Liver (tissue), 9 donors: ENCODE measurements around the gene HNRNPCL1. TPM values are rescaled to one million over a fixed set of nuclear protein-coding genes. Genes with fewer than 3 reads are reported as not detected.

ENCODE experiments used
- DNase-seq: peaks from one replicate; pipeline ENCODE4 v3.0.0-alpha.2; 2017; ENCODE audit warnings: low spot score
- H3K27ac ChIP-seq, 2 donors: one replicate each; pipeline ENCODE4 v1.7.0; 2013; ENCODE audit warnings: inconsistent platforms in 2 of 2, low read length in 2 of 2, control low read depth in 1 of 2, low read depth in 1 of 2, mild to moderate bottlenecking in 1 of 2
- H3K27me3 ChIP-seq, 4 donors: one replicate each; pipeline versions ENCODE4 v1.6.1 to v1.7.0; 2013; ENCODE audit warnings: low read length in 3 of 4, inconsistent platforms in 1 of 4, mild to moderate bottlenecking in 1 of 4, moderate library complexity in 1 of 4; ENCODE audit not compliant: control insufficient read depth in 4 of 4, insufficient read depth in 4 of 4
- H3K36me3 ChIP-seq, 4 donors: one replicate each; pipeline versions ENCODE4 v1.6.1 to v1.7.0; 2013; ENCODE audit warnings: low read length in 3 of 4, mild to moderate bottlenecking in 3 of 4, low read depth in 1 of 4, moderate library complexity in 1 of 4; ENCODE audit not compliant: control insufficient read depth in 4 of 4, insufficient read depth in 3 of 4
- H3K4me1 ChIP-seq, 4 donors: one replicate each; pipeline versions ENCODE4 v1.6.1 to v1.7.0; 2013; ENCODE audit warnings: low read length in 3 of 4, mild to moderate bottlenecking in 3 of 4, moderate library complexity in 1 of 4; ENCODE audit not compliant: control insufficient read depth in 4 of 4, insufficient read depth in 4 of 4
- H3K4me3 ChIP-seq, 3 donors: one replicate each; pipeline versions ENCODE4 v1.6.1 to v1.7.0; 2013; ENCODE audit warnings: low read length in 3 of 3, control low read depth in 1 of 3, low read depth in 1 of 3, mild to moderate bottlenecking in 1 of 3
- H3K9ac ChIP-seq, 2 donors: one replicate each; pipeline ENCODE4 v1.7.0; 2013; ENCODE audit warnings: low read length in 2 of 2, mild to moderate bottlenecking in 2 of 2, moderate library complexity in 2 of 2, control low read depth in 1 of 2, low read depth in 1 of 2
- H3K9me3 ChIP-seq, 4 donors: one replicate each; pipeline versions ENCODE4 v1.6.1 to v1.7.0; 2013; ENCODE audit warnings: low read length in 3 of 4; ENCODE audit not compliant: control insufficient read depth in 4 of 4
- ATF3 ChIP-seq: IDR thresholded peaks from 2 replicates; pipeline ENCODE4 v1.6.1; 2016; ENCODE audit warnings: antibody characterized with exemption
- EGR1 ChIP-seq, 2 donors: IDR thresholded peaks; 2 replicates each; pipeline ENCODE4 v1.6.1; 2016 to 2018; ENCODE audit warnings: antibody characterized with exemption in 2 of 2, low read depth in 2 of 2
- FOXA1 ChIP-seq: IDR thresholded peaks from 2 replicates; pipeline ENCODE4 v1.6.1; 2016; ENCODE audit warnings: antibody characterized with exemption
- GABPA ChIP-seq, 2 donors: IDR thresholded peaks in 1 of 2; conservative IDR thresholded peaks in 1 of 2; 2 replicates each; pipeline ENCODE4 v1.6.1; 2016; ENCODE audit warnings: antibody characterized with exemption in 2 of 2, mild to moderate bottlenecking in 1 of 2, moderate library complexity in 1 of 2
- HNF4A ChIP-seq, 2 donors: conservative IDR thresholded peaks; 2 replicates each; pipeline ENCODE4 v1.6.1; 2016; ENCODE audit warnings: antibody characterized with exemption in 2 of 2, mild to moderate bottlenecking in 2 of 2
- HNF4G ChIP-seq: IDR thresholded peaks from 2 replicates; pipeline ENCODE4 v1.6.1; 2016; ENCODE audit warnings: antibody characterized with exemption
- JUND ChIP-seq, 2 donors: IDR thresholded peaks; 2 replicates each; pipeline ENCODE4 v1.6.1; 2016; ENCODE audit warnings: antibody characterized with exemption in 2 of 2
- NR2F2 ChIP-seq: IDR thresholded peaks from 2 replicates; pipeline ENCODE4 v1.6.1; 2016; ENCODE audit warnings: antibody characterized with exemption
- RAD21 ChIP-seq, 2 donors: IDR thresholded peaks; 2 replicates each; pipeline ENCODE4 v1.6.1; 2016; ENCODE audit warnings: antibody characterized with exemption in 2 of 2, mild to moderate bottlenecking in 2 of 2
- REST ChIP-seq: IDR thresholded peaks from 2 replicates; pipeline ENCODE4 v1.6.1; 2016; ENCODE audit warnings: antibody characterized with exemption, mild to moderate bottlenecking
- TAF1 ChIP-seq: conservative IDR thresholded peaks from 2 replicates; pipeline ENCODE4 v1.6.1; 2016; ENCODE audit warnings: antibody characterized with exemption, mild to moderate bottlenecking
- YY1 ChIP-seq: IDR thresholded peaks from 2 replicates; pipeline ENCODE4 v1.6.1; 2016; ENCODE audit warnings: antibody characterized with exemption, mild to moderate bottlenecking
- WGBS: extraction: QIAGEN DNeasy Blood & Tissue Kit; methylation state at CpG from one replicate; pipeline ENCODE4 v1.1.7; 2013; 5-methylcytosine and 5-hydroxymethylcytosine counted together
- polyA plus RNA-seq, 2 donors: library from polyadenylated mRNA; stranded (reverse) in 1 of 2; unstranded in 1 of 2; fragments of 200-250 nt in 1 of 2; fragments of >200 nt in 1 of 2; fragmentation: Nextera tagmentation in 1 of 2; extraction: Ambion mirVana in 1 of 2; gene quantifications; one replicate each; pipeline versions ENCODE4 v1.2.1 to v1.2.3, GENCODE V29; 2013 to 2015
- total RNA-seq, 2 donors: library from RNA; depleted of rRNA; stranded (reverse); fragments of >200 nt; gene quantifications; one replicate each; pipeline ENCODE4 v1.2.3, GENCODE V29; 2014
- TF ChIP-seq, protein P1 (sequence below): fragments of 150-350 bp; IDR thresholded peaks from 2 replicates; pipeline ENCODE4 v1.5.1; 2017; ENCODE audit warnings: improper control_type of control experiment, low read depth, low read length; ENCODE audit not compliant: missing input control
- TF ChIP-seq, protein P2 (sequence below): IDR thresholded peaks from 2 replicates; pipeline ENCODE4 v1.6.1; 2016; ENCODE audit warnings: antibody characterized with exemption
- TF ChIP-seq, protein P3 (sequence below): IDR thresholded peaks from 2 replicates; pipeline ENCODE4 v1.6.1; 2016; ENCODE audit warnings: antibody characterized with exemption
- donor health status: healthy.
- donor health status: healthy.
- donor health status: healthy.
- donor health status: healthy.
- donor health status: healthy.

Gene HNRNPCL1
- total and polyA plus RNA-seq, 4 donors = not detected

DNA sequence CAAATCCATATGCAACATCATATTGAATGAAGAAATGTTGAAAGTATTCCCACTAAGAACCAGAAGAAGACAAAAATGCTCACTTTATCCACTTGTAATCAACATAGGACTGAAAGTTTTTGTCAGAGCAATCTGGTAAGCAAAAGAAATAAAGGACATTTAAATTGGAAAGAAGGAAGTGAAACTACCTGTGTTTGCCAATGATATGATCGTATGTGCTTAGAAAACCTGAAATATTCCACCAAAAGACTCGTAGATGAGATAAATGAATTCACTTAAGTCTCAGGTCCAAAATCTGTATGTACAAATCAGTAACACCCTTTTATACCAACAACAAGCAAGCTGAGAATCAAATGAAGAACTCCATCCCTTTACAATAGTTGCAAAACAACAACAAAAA is 48.8 kb downstream of the HNRNPCL1 start:
- no peak for DNase-seq
- H3K4me1 ChIP-seq = no peaks in the 10 kb centered on the region
- no peak overlapping the region for H3K4me3 ChIP-seq
- WGBS = 57% methylated on average over 2 of the region's 2 CpGs
- no peaks in the 10 kb centered on the region for H3K27me3 ChIP-seq
- no peaks in the 10 kb centered on the region for H3K9me3 ChIP-seq
- H3K27ac ChIP-seq = no peak overlapping the region
- TF ChIP-seq, protein P1, sequence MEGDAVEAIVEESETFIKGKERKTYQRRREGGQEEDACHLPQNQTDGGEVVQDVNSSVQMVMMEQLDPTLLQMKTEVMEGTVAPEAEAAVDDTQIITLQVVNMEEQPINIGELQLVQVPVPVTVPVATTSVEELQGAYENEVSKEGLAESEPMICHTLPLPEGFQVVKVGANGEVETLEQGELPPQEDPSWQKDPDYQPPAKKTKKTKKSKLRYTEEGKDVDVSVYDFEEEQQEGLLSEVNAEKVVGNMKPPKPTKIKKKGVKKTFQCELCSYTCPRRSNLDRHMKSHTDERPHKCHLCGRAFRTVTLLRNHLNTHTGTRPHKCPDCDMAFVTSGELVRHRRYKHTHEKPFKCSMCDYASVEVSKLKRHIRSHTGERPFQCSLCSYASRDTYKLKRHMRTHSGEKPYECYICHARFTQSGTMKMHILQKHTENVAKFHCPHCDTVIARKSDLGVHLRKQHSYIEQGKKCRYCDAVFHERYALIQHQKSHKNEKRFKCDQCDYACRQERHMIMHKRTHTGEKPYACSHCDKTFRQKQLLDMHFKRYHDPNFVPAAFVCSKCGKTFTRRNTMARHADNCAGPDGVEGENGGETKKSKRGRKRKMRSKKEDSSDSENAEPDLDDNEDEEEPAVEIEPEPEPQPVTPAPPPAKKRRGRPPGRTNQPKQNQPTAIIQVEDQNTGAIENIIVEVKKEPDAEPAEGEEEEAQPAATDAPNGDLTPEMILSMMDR = no peak
- TF ChIP-seq REST (no peak), NR2F2 (no peak), HNF4A (conservative IDR thresholded peaks at IDR 0.05) (no peak), HNF4G (no peak), YY1 (no peak), RAD21 (IDR thresholded peaks at IDR 0.05) (no peak), FOXA1 (no peak), EGR1 (IDR thresholded peaks at IDR 0.05; ENCODE audit: low read depth in 2 of 2) (no peak)
- TF ChIP-seq, protein P2, sequence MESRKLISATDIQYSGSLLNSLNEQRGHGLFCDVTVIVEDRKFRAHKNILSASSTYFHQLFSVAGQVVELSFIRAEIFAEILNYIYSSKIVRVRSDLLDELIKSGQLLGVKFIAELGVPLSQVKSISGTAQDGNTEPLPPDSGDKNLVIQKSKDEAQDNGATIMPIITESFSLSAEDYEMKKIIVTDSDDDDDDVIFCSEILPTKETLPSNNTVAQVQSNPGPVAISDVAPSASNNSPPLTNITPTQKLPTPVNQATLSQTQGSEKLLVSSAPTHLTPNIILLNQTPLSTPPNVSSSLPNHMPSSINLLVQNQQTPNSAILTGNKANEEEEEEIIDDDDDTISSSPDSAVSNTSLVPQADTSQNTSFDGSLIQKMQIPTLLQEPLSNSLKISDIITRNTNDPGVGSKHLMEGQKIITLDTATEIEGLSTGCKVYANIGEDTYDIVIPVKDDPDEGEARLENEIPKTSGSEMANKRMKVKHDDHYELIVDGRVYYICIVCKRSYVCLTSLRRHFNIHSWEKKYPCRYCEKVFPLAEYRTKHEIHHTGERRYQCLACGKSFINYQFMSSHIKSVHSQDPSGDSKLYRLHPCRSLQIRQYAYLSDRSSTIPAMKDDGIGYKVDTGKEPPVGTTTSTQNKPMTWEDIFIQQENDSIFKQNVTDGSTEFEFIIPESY = no peak
- TF ChIP-seq, protein P3, sequence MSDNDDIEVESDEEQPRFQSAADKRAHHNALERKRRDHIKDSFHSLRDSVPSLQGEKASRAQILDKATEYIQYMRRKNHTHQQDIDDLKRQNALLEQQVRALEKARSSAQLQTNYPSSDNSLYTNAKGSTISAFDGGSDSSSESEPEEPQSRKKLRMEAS = no peak
- H3K36me3 ChIP-seq = no peaks in the 10 kb centered on the region
- no peak overlapping the region for H3K9ac ChIP-seq

DNA sequence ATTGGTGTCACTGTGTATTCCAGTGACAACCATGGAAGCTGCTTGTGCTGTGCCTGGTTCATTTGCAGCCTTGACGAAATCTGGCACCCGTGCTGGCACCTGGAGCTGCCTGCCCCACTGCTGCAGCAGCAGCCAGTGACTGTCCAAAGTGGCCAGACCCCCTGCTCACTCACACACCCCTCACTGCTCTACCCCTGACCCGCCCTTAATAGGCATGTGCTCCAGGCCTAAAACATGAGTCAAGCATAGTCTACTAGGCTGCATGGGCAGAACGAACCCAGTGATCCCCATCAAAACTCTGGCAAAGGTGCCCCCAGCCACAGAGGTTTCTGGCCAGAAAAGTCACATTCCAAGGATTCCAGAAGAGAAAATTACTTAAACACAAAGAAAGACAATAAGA is 49.6 kb downstream of the HNRNPCL1 start:
- Histone ChIP-seq H3K36me3 (no peaks in the 10 kb centered on the region), H3K27ac (no peak overlapping the region), H3K9ac (no peak overlapping the region), H3K27me3 (no peaks in the 10 kb centered on the region), H3K9me3 (no peaks in the 10 kb centered on the region), H3K4me3 (no peak overlapping the region), H3K4me1 (no peaks in the 10 kb centered on the region)
- no peak for TF ChIP-seq HNF4A (conservative IDR thresholded peaks at IDR 0.05)
- no peak for TF ChIP-seq JUND (IDR thresholded peaks at IDR 0.05)
- no peak for TF ChIP-seq YY1
- no peak for TF ChIP-seq GABPA (IDR thresholded peaks at IDR 0.05 in 1 of 2, conservative IDR thresholded peaks at IDR 0.05 in 1 of 2)
- no peak for TF ChIP-seq ATF3
- TF ChIP-seq FOXA1 = no peak
- no peak for TF ChIP-seq HNF4G
- TF ChIP-seq TAF1 = no peak
- DNase-seq = no peak
- 55% methylated on average over 4 of the region's 4 CpGs for WGBS

Other genes with a start within 250 kb of the HNRNPCL1 start
- 100 to 1,000 TPM in 1 of 2 donors, 10 to 100 TPM in 1; 62.6 to 146 TPM for gene DHRS3, start 230.5 kb downstream of the HNRNPCL1 start, total RNA-seq
- 100 to 1,000 TPM; 170 to 185 TPM for gene DHRS3, start 230.5 kb downstream of the HNRNPCL1 start, polyA plus RNA-seq
- not detected for gene AADACL4, start 204.6 kb downstream of the HNRNPCL1 start, total RNA-seq
- gene AADACL4, start 204.6 kb downstream of the HNRNPCL1 start, polyA plus RNA-seq = not detected
- gene AADACL3, start 132.6 kb downstream of the HNRNPCL1 start, total RNA-seq = not detected
- not detected for gene AADACL3, start 132.6 kb downstream of the HNRNPCL1 start, polyA plus RNA-seq
- not detected for gene CFAP107, start 102.5 kb downstream of the HNRNPCL1 start, total RNA-seq
- gene CFAP107, start 102.5 kb downstream of the HNRNPCL1 start, polyA plus RNA-seq = not detected
- gene PRAMEF12, start 75.0 kb downstream of the HNRNPCL1 start, total RNA-seq = not detected
- not detected for gene PRAMEF12, start 75.0 kb downstream of the HNRNPCL1 start, polyA plus RNA-seq
- not detected for gene PRAMEF1, start 57.3 kb downstream of the HNRNPCL1 start, total RNA-seq
- not detected for gene PRAMEF1, start 57.3 kb downstream of the HNRNPCL1 start, polyA plus RNA-seq
- gene PRAMEF11, start 17.3 kb downstream of the HNRNPCL1 start, total RNA-seq = not detected
- not detected for gene PRAMEF11, start 17.3 kb downstream of the HNRNPCL1 start, polyA plus RNA-seq
- not detected for gene PRAMEF2, start 8.4 kb upstream of the HNRNPCL1 start, total RNA-seq
- gene PRAMEF2, start 8.4 kb upstream of the HNRNPCL1 start, polyA plus RNA-seq = not detected
- gene PRAMEF4, start 37.5 kb upstream of the HNRNPCL1 start, total RNA-seq = not detected
- gene PRAMEF4, start 37.5 kb upstream of the HNRNPCL1 start, polyA plus RNA-seq = not detected
- gene PRAMEF10, start 49.5 kb upstream of the HNRNPCL1 start, total RNA-seq = not detected
- under 1 TPM in 1 of 2 donors, not detected in 1; 0.39 TPM for gene PRAMEF10, start 49.5 kb upstream of the HNRNPCL1 start, polyA plus RNA-seq
- not detected for gene PRAMEF7, start 67.9 kb upstream of the HNRNPCL1 start, total RNA-seq
- gene PRAMEF7, start 67.9 kb upstream of the HNRNPCL1 start, polyA plus RNA-seq = under 1 TPM in 1 of 2 donors, not detected in 1; 0.03 TPM
- gene PRAMEF6, start 98.9 kb upstream of the HNRNPCL1 start, total RNA-seq = not detected
- not detected for gene PRAMEF6, start 98.9 kb upstream of the HNRNPCL1 start, polyA plus RNA-seq
- gene PRAMEF27, start 207.9 kb upstream of the HNRNPCL1 start, total RNA-seq = not detected
- gene PRAMEF27, start 207.9 kb upstream of the HNRNPCL1 start, polyA plus RNA-seq = not detected
- not detected for gene HNRNPCL3, start 212.0 kb upstream of the HNRNPCL1 start, total RNA-seq
- not detected for gene HNRNPCL3, start 212.0 kb upstream of the HNRNPCL1 start, polyA plus RNA-seq
- not detected for gene PRAMEF25, start 222.1 kb upstream of the HNRNPCL1 start, total RNA-seq
- gene PRAMEF25, start 222.1 kb upstream of the HNRNPCL1 start, polyA plus RNA-seq = not detected